Adrenal gland (tissue), 5 donors: ENCODE results near the gene SMPD4.
"Not testable (repeated sequence)": the region's sequence is repeated elsewhere in the genome, so short reads cannot be mapped to it uniquely, and the experiment has no call there.

ENCODE experiments used
- CTCF ChIP-seq, 6 experiments: fragments of 450-650 bp in 4 of 6; fragments of 200-600 bp in 2 of 6; sonication (generic) in 1 of 6; IDR thresholded peaks; 1 replicate in 5 of 6; 2 replicates in 1 of 6; pipeline versions ENCODE4 v1.5.1 to v1.8.0; 2016 to 2021; ENCODE audit warnings: antibody characterized with exemption in 6 of 6, mild to moderate bottlenecking in 2 of 6, moderate library complexity in 1 of 6
- POLR2A ChIP-seq, 2 donors: fragments of 450-650 bp; IDR thresholded peaks; one replicate each; pipeline ENCODE4 v1.6.1; 2017; ENCODE audit warnings: antibody characterized with exemption in 2 of 2, mild to moderate bottlenecking in 2 of 2, moderate library complexity in 1 of 2
- donor health status: DM: no; HTN: no; CAD: no.

- not testable (repeated sequence) for TF ChIP-seq CTCF, POLR2A (IDR thresholded peaks at IDR 0.05)
Observed at GRCh38 chr2:130228005-130228404, 46.6 kb upstream of the SMPD4 start.
